SK-N-SH treated with all-trans-retinoic acid at 6 μM for 48 hours (cell line): ENCODE results near the gene STIMATE.

Experiments used
- ATAC-seq: fragments of 200-7000 bp; cut with Tn5 transposase; 3 replicates; pipeline ENCODE4 v1.9.1; 2020; ENCODE audit warnings: mild to moderate bottlenecking, moderate library complexity
- ARNTL ChIP-seq: fragments of 450-650 bp; formaldehyde crosslinking; IDR thresholded peaks from 2 replicates; pipeline ENCODE4 v1.5.0; 2020; ENCODE audit warnings: low read depth, mild to moderate bottlenecking, moderate library complexity, borderline replicate concordance
- BACH2 ChIP-seq: fragments of 250-450 bp; sonication (Bioruptor Pico); IDR thresholded peaks from 2 replicates; pipeline ENCODE4 v1.9.0; 2021; ENCODE audit warnings: mild to moderate bottlenecking, borderline replicate concordance
- CSDC2 ChIP-seq: fragments of 250-450 bp; sonication (Bioruptor Pico); IDR thresholded peaks from 2 replicates; pipeline ENCODE4 v1.5.0; 2020; ENCODE audit warnings: mild to moderate bottlenecking, moderate library complexity
- ESRRG ChIP-seq: fragments of 250-450 bp; sonication (Bioruptor Pico); IDR thresholded peaks from 2 replicates; pipeline ENCODE4 v1.6.1; 2021; ENCODE audit warnings: mild to moderate bottlenecking
- GLIS3 ChIP-seq: fragments of 250-450 bp; sonication (Bioruptor Pico); IDR thresholded peaks from 2 replicates; pipeline ENCODE4 v1.5.0; 2020; ENCODE audit warnings: mild to moderate bottlenecking, moderate library complexity
- ISL1 ChIP-seq: fragments of 250-450 bp; sonication (Bioruptor Pico); IDR thresholded peaks from 2 replicates; pipeline ENCODE4 v2.1.2; 2022; ENCODE audit warnings: mild to moderate bottlenecking, moderate library complexity
- OSR1 ChIP-seq: fragments of 250-450 bp; sonication (Bioruptor Pico); IDR thresholded peaks from 2 replicates; pipeline ENCODE4 v1.8.0; 2022; ENCODE audit warnings: moderate library complexity, mild to moderate bottlenecking, inconsistent platforms
- PPARA ChIP-seq: fragments of 250-450 bp; sonication (Bioruptor Pico); IDR thresholded peaks from 2 replicates; pipeline ENCODE4 v1.5.0; 2020; ENCODE audit warnings: mild to moderate bottlenecking, borderline replicate concordance
- RARB ChIP-seq: fragments of 250-450 bp; sonication (Bioruptor Pico); IDR thresholded peaks from 2 replicates; pipeline ENCODE4 v1.8.0; 2021; ENCODE audit warnings: mild to moderate bottlenecking, moderate library complexity
- SNAI2 ChIP-seq: fragments of 250-450 bp; sonication (Bioruptor Pico); IDR thresholded peaks from 2 replicates; pipeline ENCODE4 v1.5.0; 2020; ENCODE audit warnings: mild to moderate bottlenecking, moderate library complexity
- TCF4 ChIP-seq: fragments of 250-450 bp; sonication (Bioruptor Pico); IDR thresholded peaks from 2 replicates; pipeline ENCODE4 v1.8.0; 2021; ENCODE audit warnings: mild to moderate bottlenecking, moderate library complexity, borderline replicate concordance
- TOX ChIP-seq: fragments of 250-450 bp; sonication (Bioruptor Pico); IDR thresholded peaks from 2 replicates; pipeline ENCODE4 v1.8.0; 2021; ENCODE audit warnings: mild to moderate bottlenecking, moderate library complexity, borderline replicate concordance
- ZC3H10 ChIP-seq: fragments of 250-450 bp; sonication (Bioruptor Pico); IDR thresholded peaks from 2 replicates; pipeline ENCODE4 v1.5.1; 2021; ENCODE audit warnings: mild to moderate bottlenecking, moderate library complexity
- ZFP3 ChIP-seq: fragments of 250-450 bp; sonication (Bioruptor Pico); IDR thresholded peaks from 2 replicates; pipeline ENCODE4 v1.5.0; 2020; ENCODE audit warnings: mild to moderate bottlenecking, moderate library complexity
- ZFP30 ChIP-seq: fragments of 450-650 bp; formaldehyde crosslinking; IDR thresholded peaks from 2 replicates; pipeline ENCODE4 v1.5.0; 2022; ENCODE audit warnings: mild to moderate bottlenecking, moderate library complexity
- ZNF565 ChIP-seq: fragments of 450-650 bp; formaldehyde crosslinking; conservative IDR thresholded peaks from 2 replicates; pipeline ENCODE4 v1.5.0; 2020; ENCODE audit warnings: low read depth, mild to moderate bottlenecking, moderate library complexity
- ZNF70 ChIP-seq: fragments of 450-650 bp; formaldehyde crosslinking; IDR thresholded peaks from 2 replicates; pipeline ENCODE4 v1.5.0; 2020; ENCODE audit warnings: mild to moderate bottlenecking, moderate library complexity
- ZNF8 ChIP-seq: fragments of 450-650 bp; formaldehyde crosslinking; IDR thresholded peaks from 2 replicates; pipeline ENCODE4 v1.5.0; 2020; ENCODE audit warnings: mild to moderate bottlenecking, moderate library complexity
- TF ChIP-seq, protein P1 (sequence below): fragments of 250-450 bp; sonication (Bioruptor Pico); IDR thresholded peaks from 2 replicates; pipeline ENCODE4 v1.5.1; 2020; ENCODE audit warnings: low read depth, mild to moderate bottlenecking, moderate library complexity
- TF ChIP-seq, protein P2 (sequence below): fragments of 250-450 bp; sonication (Bioruptor Pico); IDR thresholded peaks from 2 replicates; pipeline ENCODE4 v1.5.1; 2021; ENCODE audit warnings: mild to moderate bottlenecking, moderate library complexity
- TF ChIP-seq, protein P3 (sequence below): fragments of 250-450 bp; sonication (Bioruptor Pico); IDR thresholded peaks from 2 replicates; pipeline ENCODE4 v1.5.0; 2020; ENCODE audit warnings: mild to moderate bottlenecking, moderate library complexity
- TF ChIP-seq, protein P4 (sequence below): fragments of 250-450 bp; sonication (Bioruptor Pico); IDR thresholded peaks from 2 replicates; pipeline ENCODE4 v1.8.0; 2021; ENCODE audit warnings: low read depth, mild to moderate bottlenecking, moderate library complexity, borderline replicate concordance
- TF ChIP-seq, protein P5 (sequence below): fragments of 250-450 bp; sonication (Bioruptor Pico); IDR thresholded peaks from 2 replicates; pipeline ENCODE4 v1.8.0; 2020; ENCODE audit warnings: mild to moderate bottlenecking, moderate library complexity, borderline replicate concordance

STIMATE gene

GRCh38 chr3:52791366-52791765, 106.0 kb downstream of the STIMATE start:
- TF ChIP-seq ZFP30 (no peak), ISL1 (CRISPR knock-in tag) (no peak), ZNF565 (CRISPR knock-in tag) (no peak), ZC3H10 (CRISPR knock-in tag) (no peak)
- TF ChIP-seq, protein P1, sequence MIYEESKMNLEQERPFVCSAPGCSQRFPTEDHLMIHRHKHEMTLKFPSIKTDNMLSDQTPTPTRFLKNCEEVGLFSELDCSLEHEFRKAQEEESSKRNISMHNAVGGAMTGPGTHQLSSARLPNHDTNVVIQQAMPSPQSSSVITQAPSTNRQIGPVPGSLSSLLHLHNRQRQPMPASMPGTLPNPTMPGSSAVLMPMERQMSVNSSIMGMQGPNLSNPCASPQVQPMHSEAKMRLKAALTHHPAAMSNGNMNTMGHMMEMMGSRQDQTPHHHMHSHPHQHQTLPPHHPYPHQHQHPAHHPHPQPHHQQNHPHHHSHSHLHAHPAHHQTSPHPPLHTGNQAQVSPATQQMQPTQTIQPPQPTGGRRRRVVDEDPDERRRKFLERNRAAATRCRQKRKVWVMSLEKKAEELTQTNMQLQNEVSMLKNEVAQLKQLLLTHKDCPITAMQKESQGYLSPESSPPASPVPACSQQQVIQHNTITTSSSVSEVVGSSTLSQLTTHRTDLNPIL (CRISPR knock-in tag) = no peak
- no peak for ATAC-seq

DNA sequence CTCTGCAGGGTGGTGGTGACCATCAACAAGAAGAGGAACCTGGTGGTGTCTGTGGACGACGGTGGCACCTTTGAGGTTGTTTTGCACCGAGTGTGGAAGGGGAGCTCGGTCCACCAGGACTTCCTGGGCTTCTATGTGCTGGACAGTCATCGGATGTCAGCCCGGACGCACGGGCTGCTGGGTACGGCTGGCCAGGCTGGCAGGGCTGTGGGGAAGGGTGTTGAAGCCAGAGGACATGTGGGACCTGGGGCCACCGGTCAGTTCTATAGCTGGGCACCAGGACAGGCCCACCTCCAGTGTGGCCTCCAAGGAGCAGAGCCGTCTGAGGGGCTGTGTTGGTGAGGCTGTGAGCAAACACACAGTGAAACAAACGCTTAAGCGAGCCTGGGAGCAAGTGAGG, 106.6 kb downstream of the STIMATE start:
- no peak for ATAC-seq
- TF ChIP-seq TCF4 (CRISPR knock-in tag) (no peak), CSDC2 (CRISPR knock-in tag) (no peak), SNAI2 (CRISPR knock-in tag) (no peak), PPARA (CRISPR knock-in tag) (no peak), ZFP30 (no peak), OSR1 (CRISPR knock-in tag) (no peak), ZNF70 (CRISPR knock-in tag) (no peak), ESRRG (CRISPR knock-in tag) (no peak), GLIS3 (CRISPR knock-in tag) (no peak), ZNF8 (CRISPR knock-in tag) (no peak), RARB (CRISPR knock-in tag) (no peak), ARNTL (CRISPR knock-in tag) (no peak), BACH2 (CRISPR knock-in tag) (no peak), ZFP3 (CRISPR knock-in tag) (no peak)
- TF ChIP-seq, protein P2, sequence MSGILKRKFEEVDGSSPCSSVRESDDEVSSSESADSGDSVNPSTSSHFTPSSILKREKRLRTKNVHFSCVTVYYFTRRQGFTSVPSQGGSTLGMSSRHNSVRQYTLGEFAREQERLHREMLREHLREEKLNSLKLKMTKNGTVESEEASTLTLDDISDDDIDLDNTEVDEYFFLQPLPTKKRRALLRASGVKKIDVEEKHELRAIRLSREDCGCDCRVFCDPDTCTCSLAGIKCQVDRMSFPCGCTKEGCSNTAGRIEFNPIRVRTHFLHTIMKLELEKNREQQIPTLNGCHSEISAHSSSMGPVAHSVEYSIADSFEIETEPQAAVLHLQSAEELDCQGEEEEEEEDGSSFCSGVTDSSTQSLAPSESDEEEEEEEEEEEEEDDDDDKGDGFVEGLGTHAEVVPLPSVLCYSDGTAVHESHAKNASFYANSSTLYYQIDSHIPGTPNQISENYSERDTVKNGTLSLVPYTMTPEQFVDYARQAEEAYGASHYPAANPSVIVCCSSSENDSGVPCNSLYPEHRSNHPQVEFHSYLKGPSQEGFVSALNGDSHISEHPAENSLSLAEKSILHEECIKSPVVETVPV (CRISPR knock-in tag) = no peak
- TF ChIP-seq, protein P3, sequence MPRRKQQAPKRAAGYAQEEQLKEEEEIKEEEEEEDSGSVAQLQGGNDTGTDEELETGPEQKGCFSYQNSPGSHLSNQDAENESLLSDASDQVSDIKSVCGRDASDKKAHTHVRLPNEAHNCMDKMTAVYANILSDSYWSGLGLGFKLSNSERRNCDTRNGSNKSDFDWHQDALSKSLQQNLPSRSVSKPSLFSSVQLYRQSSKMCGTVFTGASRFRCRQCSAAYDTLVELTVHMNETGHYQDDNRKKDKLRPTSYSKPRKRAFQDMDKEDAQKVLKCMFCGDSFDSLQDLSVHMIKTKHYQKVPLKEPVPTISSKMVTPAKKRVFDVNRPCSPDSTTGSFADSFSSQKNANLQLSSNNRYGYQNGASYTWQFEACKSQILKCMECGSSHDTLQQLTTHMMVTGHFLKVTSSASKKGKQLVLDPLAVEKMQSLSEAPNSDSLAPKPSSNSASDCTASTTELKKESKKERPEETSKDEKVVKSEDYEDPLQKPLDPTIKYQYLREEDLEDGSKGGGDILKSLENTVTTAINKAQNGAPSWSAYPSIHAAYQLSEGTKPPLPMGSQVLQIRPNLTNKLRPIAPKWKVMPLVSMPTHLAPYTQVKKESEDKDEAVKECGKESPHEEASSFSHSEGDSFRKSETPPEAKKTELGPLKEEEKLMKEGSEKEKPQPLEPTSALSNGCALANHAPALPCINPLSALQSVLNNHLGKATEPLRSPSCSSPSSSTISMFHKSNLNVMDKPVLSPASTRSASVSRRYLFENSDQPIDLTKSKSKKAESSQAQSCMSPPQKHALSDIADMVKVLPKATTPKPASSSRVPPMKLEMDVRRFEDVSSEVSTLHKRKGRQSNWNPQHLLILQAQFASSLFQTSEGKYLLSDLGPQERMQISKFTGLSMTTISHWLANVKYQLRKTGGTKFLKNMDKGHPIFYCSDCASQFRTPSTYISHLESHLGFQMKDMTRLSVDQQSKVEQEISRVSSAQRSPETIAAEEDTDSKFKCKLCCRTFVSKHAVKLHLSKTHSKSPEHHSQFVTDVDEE = no peak
- TF ChIP-seq, protein P4, sequence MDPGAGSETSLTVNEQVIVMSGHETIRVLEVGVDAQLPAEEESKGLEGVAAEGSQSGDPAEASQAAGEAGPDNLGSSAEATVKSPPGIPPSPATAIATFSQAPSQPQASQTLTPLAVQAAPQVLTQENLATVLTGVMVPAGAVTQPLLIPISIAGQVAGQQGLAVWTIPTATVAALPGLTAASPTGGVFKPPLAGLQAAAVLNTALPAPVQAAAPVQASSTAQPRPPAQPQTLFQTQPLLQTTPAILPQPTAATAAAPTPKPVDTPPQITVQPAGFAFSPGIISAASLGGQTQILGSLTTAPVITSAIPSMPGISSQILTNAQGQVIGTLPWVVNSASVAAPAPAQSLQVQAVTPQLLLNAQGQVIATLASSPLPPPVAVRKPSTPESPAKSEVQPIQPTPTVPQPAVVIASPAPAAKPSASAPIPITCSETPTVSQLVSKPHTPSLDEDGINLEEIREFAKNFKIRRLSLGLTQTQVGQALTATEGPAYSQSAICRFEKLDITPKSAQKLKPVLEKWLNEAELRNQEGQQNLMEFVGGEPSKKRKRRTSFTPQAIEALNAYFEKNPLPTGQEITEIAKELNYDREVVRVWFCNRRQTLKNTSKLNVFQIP (CRISPR knock-in tag) = no peak

GRCh38 chr3:52790337-52790736, 107.0 kb downstream of the STIMATE start:
- no peak for ATAC-seq
- TF ChIP-seq ZC3H10 (CRISPR knock-in tag) = no peak
- no peak for TF ChIP-seq BACH2 (CRISPR knock-in tag)
- TF ChIP-seq OSR1 (CRISPR knock-in tag) = no peak
- no peak for TF ChIP-seq RARB (CRISPR knock-in tag)
- TF ChIP-seq, protein P5, sequence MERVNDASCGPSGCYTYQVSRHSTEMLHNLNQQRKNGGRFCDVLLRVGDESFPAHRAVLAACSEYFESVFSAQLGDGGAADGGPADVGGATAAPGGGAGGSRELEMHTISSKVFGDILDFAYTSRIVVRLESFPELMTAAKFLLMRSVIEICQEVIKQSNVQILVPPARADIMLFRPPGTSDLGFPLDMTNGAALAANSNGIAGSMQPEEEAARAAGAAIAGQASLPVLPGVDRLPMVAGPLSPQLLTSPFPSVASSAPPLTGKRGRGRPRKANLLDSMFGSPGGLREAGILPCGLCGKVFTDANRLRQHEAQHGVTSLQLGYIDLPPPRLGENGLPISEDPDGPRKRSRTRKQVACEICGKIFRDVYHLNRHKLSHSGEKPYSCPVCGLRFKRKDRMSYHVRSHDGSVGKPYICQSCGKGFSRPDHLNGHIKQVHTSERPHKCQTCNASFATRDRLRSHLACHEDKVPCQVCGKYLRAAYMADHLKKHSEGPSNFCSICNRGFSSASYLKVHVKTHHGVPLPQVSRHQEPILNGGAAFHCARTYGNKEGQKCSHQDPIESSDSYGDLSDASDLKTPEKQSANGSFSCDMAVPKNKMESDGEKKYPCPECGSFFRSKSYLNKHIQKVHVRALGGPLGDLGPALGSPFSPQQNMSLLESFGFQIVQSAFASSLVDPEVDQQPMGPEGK (CRISPR knock-in tag) = no peak
- TF ChIP-seq GLIS3 (CRISPR knock-in tag) = no peak
- TF ChIP-seq PPARA (CRISPR knock-in tag) = no peak
- TF ChIP-seq ZFP3 (CRISPR knock-in tag) = no peak
- no peak for TF ChIP-seq TOX (CRISPR knock-in tag)
- no peak for TF ChIP-seq ARNTL (CRISPR knock-in tag)
